GM23338 (cell line): ENCODE data around the gene DPYD. TPM values are rescaled to one million over a fixed set of nuclear protein-coding genes. Genes with fewer than 3 reads are reported as not detected.

Experiments
- ATAC-seq: fragments of 200-7000 bp; cut with Tn5 transposase; 3 replicates; pipeline ENCODE4 v1.9.1; 2020
- DNase-seq: peaks from one replicate; pipeline ENCODE4 v3.0.0-alpha.2; 2015; ENCODE audit warnings: low spot score
- H2AFZ ChIP-seq: fragments of 200-600 bp; sonication (generic); 2 replicates; pipeline ENCODE4 v1.8.0; 2016; ENCODE audit warnings: antibody characterized with exemption, mild to moderate bottlenecking, moderate library complexity
- H3F3A ChIP-seq: fragments of 200-600 bp; sonication (generic); replicated peaks from 2 replicates; pipeline ENCODE4 v1.8.0; 2017; ENCODE audit warnings: antibody characterized with exemption, mixed run types, low read depth
- H3K27ac ChIP-seq: fragments of 200-600 bp; sonication (generic); 2 replicates; pipeline ENCODE4 v1.6.1; 2016; ENCODE audit warnings: low read depth
- H3K27me3 ChIP-seq: fragments of 200-600 bp; sonication (generic); 2 replicates; pipeline ENCODE4 v1.8.0; 2016; ENCODE audit warnings: mild to moderate bottlenecking, mixed run types, moderate library complexity; ENCODE audit not compliant: insufficient read depth
- H3K36me3 ChIP-seq: fragments of 200-600 bp; sonication (generic); 2 replicates; pipeline ENCODE4 v1.8.0; 2016; ENCODE audit warnings: mild to moderate bottlenecking; ENCODE audit not compliant: insufficient read depth
- H3K4me1 ChIP-seq: fragments of 200-600 bp; sonication (generic); 2 replicates; pipeline ENCODE4 v1.8.0; 2016; ENCODE audit warnings: mild to moderate bottlenecking, moderate library complexity; ENCODE audit not compliant: insufficient read depth
- H3K4me2 ChIP-seq: fragments of 200-600 bp; sonication (generic); 2 replicates; pipeline ENCODE4 v1.7.1; 2017; ENCODE audit warnings: mixed run types
- H3K4me3 ChIP-seq: fragments of 200-600 bp; sonication (generic); 2 replicates; pipeline ENCODE4 v1.6.1; 2016; ENCODE audit warnings: mixed run types
- H3K79me2 ChIP-seq: fragments of 200-600 bp; sonication (generic); replicated peaks from 2 replicates; pipeline ENCODE4 v1.8.0; 2017; ENCODE audit warnings: mild to moderate bottlenecking; ENCODE audit not compliant: insufficient read depth
- H3K9me2 ChIP-seq: fragments of 200-600 bp; sonication (generic); 2 replicates; pipeline ENCODE4 v1.8.0; 2017; ENCODE audit not compliant: insufficient read depth
- H4K20me1 ChIP-seq: fragments of 200-600 bp; sonication (generic); replicated peaks from 2 replicates; pipeline ENCODE4 v1.8.0; 2017; ENCODE audit warnings: mild to moderate bottlenecking; ENCODE audit not compliant: insufficient read depth
- H3K27ac Mint-ChIP-seq: 2 replicates; pipeline ENCODE4 v1.8.0; 2020; ENCODE audit warnings: inconsistent platforms, mild to moderate bottlenecking, moderate library complexity, mixed read lengths
- H3K27me3 Mint-ChIP-seq: 3 replicates; pipeline ENCODE4 v1.8.0; 2022; ENCODE audit warnings: low read depth, mild to moderate bottlenecking, moderate library complexity, mixed read lengths, inconsistent platforms; ENCODE audit not compliant: insufficient read depth, poor library complexity
- H3K36me3 Mint-ChIP-seq: 3 replicates; pipeline ENCODE4 v1.8.0; 2021; ENCODE audit warnings: low read depth, mild to moderate bottlenecking, inconsistent platforms, moderate library complexity, mixed read lengths
- H3K4me1 Mint-ChIP-seq: 3 replicates; pipeline ENCODE4 v1.8.0; 2020; ENCODE audit warnings: mild to moderate bottlenecking, inconsistent platforms, mixed read lengths
- H3K4me3 Mint-ChIP-seq: 3 replicates; pipeline ENCODE4 v1.8.0; 2021; ENCODE audit warnings: moderate library complexity, mild to moderate bottlenecking, inconsistent platforms, mixed read lengths
- H3K9me3 Mint-ChIP-seq: 3 replicates; pipeline ENCODE4 v1.8.0; 2020; ENCODE audit warnings: moderate library complexity, mild to moderate bottlenecking, inconsistent platforms, mixed read lengths
- CREB1 ChIP-seq: fragments of 250-450 bp; sonication (Bioruptor Pico); IDR thresholded peaks from 2 replicates; pipeline ENCODE4 v1.5.0; 2020; ENCODE audit warnings: low read depth, mild to moderate bottlenecking, moderate library complexity
- ETS1 ChIP-seq: IDR thresholded peaks from 2 replicates; pipeline ENCODE4 v1.6.1; 2016; ENCODE audit warnings: antibody characterized with exemption
- EZH2 ChIP-seq: fragments of 200-600 bp; sonication (generic); IDR thresholded peaks from one replicate; pipeline ENCODE4 v1.8.0; 2017; ENCODE audit warnings: antibody characterized with exemption, mild to moderate bottlenecking, low read depth; ENCODE audit not compliant: unreplicated experiment
- EZH2phosphoT487 ChIP-seq: fragments of 200-600 bp; sonication (generic); IDR thresholded peaks from one replicate; pipeline ENCODE4 v1.8.1; 2018; ENCODE audit warnings: antibody characterized with exemption; ENCODE audit not compliant: unreplicated experiment
- JUNB ChIP-seq: IDR thresholded peaks from one replicate; pipeline ENCODE4 v1.6.1; 2016; ENCODE audit warnings: antibody characterized with exemption; ENCODE audit not compliant: unreplicated experiment
- NANOG ChIP-seq: IDR thresholded peaks from 2 replicates; pipeline ENCODE4 v1.6.1; 2016; ENCODE audit warnings: antibody characterized with exemption, borderline replicate concordance
- POLR2AphosphoS5 ChIP-seq: IDR thresholded peaks from 2 replicates; pipeline ENCODE4 v1.6.1; 2016; ENCODE audit warnings: antibody characterized with exemption, low read depth
- REST ChIP-seq: IDR thresholded peaks from one replicate; pipeline ENCODE4 v1.6.1; 2018; ENCODE audit warnings: antibody characterized with exemption; ENCODE audit not compliant: unreplicated experiment
- STAT1 ChIP-seq: IDR thresholded peaks from one replicate; pipeline ENCODE4 v1.6.1; 2016; ENCODE audit warnings: antibody characterized with exemption; ENCODE audit not compliant: unreplicated experiment
- ZNF114 ChIP-seq: fragments of 250-450 bp; sonication (Bioruptor Pico); IDR thresholded peaks from 2 replicates; pipeline ENCODE4 v1.5.0; 2020; ENCODE audit warnings: mild to moderate bottlenecking, moderate library complexity
- ZNF331 ChIP-seq: fragments of 250-450 bp; sonication (Bioruptor Pico); IDR thresholded peaks from 2 replicates; pipeline ENCODE4 v1.5.0; 2020; ENCODE audit warnings: low read depth, mild to moderate bottlenecking, moderate library complexity
- polyA plus RNA-seq: library from polyadenylated mRNA; unstranded; fragments of >200 nt; fragmentation: Nextera tagmentation; extraction: Ambion mirVana; gene quantifications from 2 replicates; pipeline ENCODE4 v1.2.1, GENCODE V29; 2016
- total RNA-seq: library from RNA; depleted of rRNA; stranded (reverse); fragments of >200 nt; shearing (Covaris generic); gene quantifications from 2 replicates; pipeline ENCODE4 v1.2.3, GENCODE V29; 2014
- TF ChIP-seq, protein P1 (sequence below), 2 experiments: fragments of 200-600 bp in 1 of 2; sonication (generic) in 1 of 2; conservative IDR thresholded peaks; 2 replicates each; pipeline versions ENCODE4 v1.5.1 to v1.6.1; 2016 to 2017; ENCODE audit warnings: antibody characterized with exemption in 2 of 2, low read depth in 2 of 2, mild to moderate bottlenecking in 2 of 2, moderate library complexity in 1 of 2

Gene DPYD
- total and polyA plus RNA-seq, 2 experiments from 2014 or later: 0.50 to 1.6 TPM

GRCh38 chr1:97761637-97762036, 159.2 kb downstream of the DPYD start:
- H3K27ac Mint-ChIP-seq: no peak overlapping the region
- H3F3A ChIP-seq: no peaks in the 10 kb centered on the region
- no peaks in the 10 kb centered on the region for H3K36me3 ChIP-seq
- no peaks in the 10 kb centered on the region for H3K27me3 ChIP-seq
- H3K4me2 ChIP-seq: no peak overlapping the region
- H3K27me3 Mint-ChIP-seq: no peaks in the 10 kb centered on the region
- H3K79me2 ChIP-seq: no peaks in the 10 kb centered on the region
- ATAC-seq (no peak), DNase-seq (no peak)
- no peaks in the 10 kb centered on the region for H3K9me2 ChIP-seq
- no peaks in the 10 kb centered on the region; the same call in 2 of the 3 replicates for H3K9me3 Mint-ChIP-seq
- H3K4me1 Mint-ChIP-seq: no peaks in the 10 kb centered on the region
- no peak overlapping the region for H3K4me3 Mint-ChIP-seq
- no peaks in the 10 kb centered on the region for H4K20me1 ChIP-seq
- H3K27ac ChIP-seq: no peak overlapping the region
- TF ChIP-seq JUNB: no peak
- no peak for TF ChIP-seq ZNF331 (CRISPR knock-in tag)
- no peak for TF ChIP-seq STAT1
- no peak for TF ChIP-seq ETS1
- TF ChIP-seq EZH2phosphoT487: no peak
- TF ChIP-seq CREB1 (CRISPR knock-in tag): no peak
- no peak for TF ChIP-seq ZNF114 (CRISPR knock-in tag)
- no peaks in the 10 kb centered on the region for H3K4me1 ChIP-seq
- no peak overlapping the region for H3K4me3 ChIP-seq
- no peaks in the 10 kb centered on the region for H3K36me3 Mint-ChIP-seq
- no peak overlapping the region for H2AFZ ChIP-seq

DNA sequence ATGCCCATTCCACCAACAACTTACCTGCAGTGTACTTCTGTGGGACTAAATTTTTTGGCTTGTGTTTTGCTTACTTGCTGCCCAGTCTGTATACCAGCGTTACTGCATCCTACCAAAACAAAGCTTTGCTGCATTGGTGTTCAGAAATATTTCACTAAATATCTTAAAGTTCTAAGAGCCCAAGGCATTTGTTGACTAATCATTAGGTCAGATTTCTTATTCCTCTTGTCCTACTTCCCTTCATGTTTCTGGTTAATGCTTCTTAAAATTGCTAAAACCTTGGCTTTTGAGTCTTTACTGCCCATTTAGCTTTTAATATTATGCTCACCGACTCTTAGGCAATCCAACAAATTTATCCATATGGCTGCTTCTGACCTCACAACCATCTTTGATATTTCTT, 161.8 kb downstream of the DPYD start:
- H3K4me3 Mint-ChIP-seq: no peak overlapping the region
- DNase-seq: no peak
- Histone ChIP-seq H3K9me2 (no peaks in the 10 kb centered on the region), H3K27ac (no peak overlapping the region), H3K27me3 (no peaks in the 10 kb centered on the region), H2AFZ (no peak overlapping the region; the same call in 1 of the 2 replicates), H3K36me3 (no peaks in the 10 kb centered on the region), H4K20me1 (no peaks in the 10 kb centered on the region), H3K4me1 (no peaks in the 10 kb centered on the region), H3K4me3 (no peak overlapping the region), H3K4me2 (no peak overlapping the region), H3F3A (no peaks in the 10 kb centered on the region), H3K79me2 (no peaks in the 10 kb centered on the region)
- H3K4me1 Mint-ChIP-seq: no peaks in the 10 kb centered on the region
- no peaks in the 10 kb centered on the region; the same call in 2 of the 3 replicates for H3K9me3 Mint-ChIP-seq
- no peak for ATAC-seq
- H3K27me3 Mint-ChIP-seq: no peaks in the 10 kb centered on the region
- no peaks in the 10 kb centered on the region for H3K36me3 Mint-ChIP-seq
- H3K27ac Mint-ChIP-seq: no peak overlapping the region
- no peak for TF ChIP-seq CREB1 (CRISPR knock-in tag)
- TF ChIP-seq EZH2: no peak
- no peak for TF ChIP-seq ZNF331 (CRISPR knock-in tag)
- TF ChIP-seq, protein P1, sequence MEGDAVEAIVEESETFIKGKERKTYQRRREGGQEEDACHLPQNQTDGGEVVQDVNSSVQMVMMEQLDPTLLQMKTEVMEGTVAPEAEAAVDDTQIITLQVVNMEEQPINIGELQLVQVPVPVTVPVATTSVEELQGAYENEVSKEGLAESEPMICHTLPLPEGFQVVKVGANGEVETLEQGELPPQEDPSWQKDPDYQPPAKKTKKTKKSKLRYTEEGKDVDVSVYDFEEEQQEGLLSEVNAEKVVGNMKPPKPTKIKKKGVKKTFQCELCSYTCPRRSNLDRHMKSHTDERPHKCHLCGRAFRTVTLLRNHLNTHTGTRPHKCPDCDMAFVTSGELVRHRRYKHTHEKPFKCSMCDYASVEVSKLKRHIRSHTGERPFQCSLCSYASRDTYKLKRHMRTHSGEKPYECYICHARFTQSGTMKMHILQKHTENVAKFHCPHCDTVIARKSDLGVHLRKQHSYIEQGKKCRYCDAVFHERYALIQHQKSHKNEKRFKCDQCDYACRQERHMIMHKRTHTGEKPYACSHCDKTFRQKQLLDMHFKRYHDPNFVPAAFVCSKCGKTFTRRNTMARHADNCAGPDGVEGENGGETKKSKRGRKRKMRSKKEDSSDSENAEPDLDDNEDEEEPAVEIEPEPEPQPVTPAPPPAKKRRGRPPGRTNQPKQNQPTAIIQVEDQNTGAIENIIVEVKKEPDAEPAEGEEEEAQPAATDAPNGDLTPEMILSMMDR (conservative IDR thresholded peaks at IDR 0.05; ENCODE audit: low read depth in 2 of 2): no peak
- TF ChIP-seq EZH2phosphoT487: no peak
- no peak for TF ChIP-seq REST
- no peak for TF ChIP-seq POLR2AphosphoS5
- TF ChIP-seq NANOG: no peak
- no peak for TF ChIP-seq ETS1
